ENCODE data around the gene ZNF865. TPM values are rescaled to one million over a fixed set of nuclear protein-coding genes. Genes with fewer than 3 reads are reported as not detected.

Gene ZNF865
- total RNA-seq, 4 donors from 2014 or later: 8.1 to 17.8 (median 12.3) TPM

GRCh38 chr19:55598034-55598433 lies 7.4 kb upstream of the ZNF865 start:
- H3K4me3 ChIP-seq (ENCODE audit: low read depth, poor library complexity, severe bottlenecking): no peak overlapping the region
- 83 to 84% methylated on average over 9 of the region's 9 CpGs for WGBS, 2 donors

GRCh38 chr19:55598719-55599467 lies 6.6 kb upstream of the ZNF865 start:
- intact Hi-C loops (cut with DNase I; ENCODE audit: low total_unique reads): no loop called here
- peak overlapping the region; percentile 35 for H3K4me3 ChIP-seq (ENCODE audit: low read depth, poor library complexity, severe bottlenecking)
- peak; percentile 91 to 98 for DNase-seq (ENCODE audit: low spot score in 2 of 2)
- WGBS, 2 donors: 6 to 8% methylated on average over 23 to 25 of the region's 26 CpGs
- TF ChIP-seq CTCF (IDR thresholded peaks at IDR 0.05): no peak

More at GRCh38 chr19:55598034-55598433, 7.4 kb upstream of the ZNF865 start:
- no peak for DNase-seq (ENCODE audit: low spot score in 2 of 2)
- no peak for TF ChIP-seq POLR2A (IDR thresholded peaks at IDR 0.05)
- no peak for TF ChIP-seq CTCF (IDR thresholded peaks at IDR 0.05)
- intact Hi-C loops (cut with DNase I; ENCODE audit: low total_unique reads): no loop called here

GRCh38 chr19:55599468-55599841 lies 6.0 kb upstream of the ZNF865 start, which contains the start of gene FIZ1:
FIZ1 (minus strand) TSS chr19:55599517; CDS start chr19:55597865, 1,652 bp downstream.
- H3K4me3 ChIP-seq (ENCODE audit: low read depth, poor library complexity, severe bottlenecking): peak within 1 kb of the TSS; percentile 67
- intact Hi-C loops (cut with DNase I; ENCODE audit: low total_unique reads): no loop called here
- no peak for TF ChIP-seq POLR2A (IDR thresholded peaks at IDR 0.05)
- no peak for TF ChIP-seq CTCF (IDR thresholded peaks at IDR 0.05)
- WGBS, 2 donors: 0 to 1% methylated on average over 23 of the region's 23 CpGs
- DNase-seq (ENCODE audit: low spot score in 2 of 2): peak; percentile 98 to 100

GRCh38 chr19:55599842-55600661 lies 5.4 kb upstream of the ZNF865 start, which contains the start of gene ZNF524:
ZNF524 (plus strand) TSS chr19:55600288; CDS start chr19:55602113, 1,825 bp downstream.
- 0% methylated on average over 46 to 51 of the region's 97 CpGs for WGBS, 2 donors
- DNase-seq (ENCODE audit: low spot score in 2 of 2): peak; percentile 85 to 96
- intact Hi-C loops (cut with DNase I; ENCODE audit: low total_unique reads): no loop called here
- H3K4me3 ChIP-seq (ENCODE audit: low read depth, poor library complexity, severe bottlenecking): peak within 1 kb of the TSS; percentile 67
- TF ChIP-seq POLR2A (IDR thresholded peaks at IDR 0.05): no peak
- no peak for TF ChIP-seq CTCF (IDR thresholded peaks at IDR 0.05)

- DNase-seq (ENCODE audit: low spot score in 2 of 2): no peak
- H3K4me3 ChIP-seq (ENCODE audit: low read depth, poor library complexity, severe bottlenecking): peak overlapping the region; percentile 67
- no peak for TF ChIP-seq POLR2A (IDR thresholded peaks at IDR 0.05)
- no peak for TF ChIP-seq CTCF (IDR thresholded peaks at IDR 0.05)
- intact Hi-C loops (cut with DNase I; ENCODE audit: low total_unique reads): no loop called here
- 2 to 5% methylated on average over 14 to 15 of the region's 15 CpGs for WGBS, 2 donors
Measured at GRCh38 chr19:55600662-55601028, 4.8 kb upstream of the ZNF865 start.

All from lower leg skin (tissue), 4 donors.